ENCODE measurements around the gene B3GALT4.

DNA sequence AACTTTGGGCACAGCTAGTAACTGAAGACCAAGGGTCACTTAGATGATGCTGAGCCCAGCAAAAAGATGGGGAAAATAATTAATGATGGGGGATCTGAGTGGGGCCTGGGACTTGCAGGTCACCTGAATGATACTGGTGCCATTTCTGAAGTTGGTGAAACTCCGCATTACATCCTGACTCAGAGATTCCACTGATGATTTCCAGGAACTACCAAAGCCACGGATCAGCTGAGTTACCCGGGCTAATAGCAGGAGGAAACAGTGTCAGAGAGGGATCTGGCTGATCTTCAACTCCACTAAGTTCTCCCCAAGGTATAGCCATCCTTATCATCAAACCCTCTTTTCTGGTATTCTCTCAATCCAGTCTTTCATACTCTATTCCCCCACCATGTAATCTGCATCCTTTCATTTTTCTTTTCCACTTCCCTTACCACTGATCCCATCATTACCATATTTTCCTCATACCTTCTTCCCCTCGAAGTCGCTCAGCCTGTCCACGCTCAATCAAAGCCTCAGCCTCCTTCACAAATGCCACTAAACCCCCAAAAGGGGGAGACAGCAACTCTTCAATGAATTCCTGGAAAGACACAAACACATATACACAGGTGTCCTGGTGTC is 25.4 kb upstream of the B3GALT4 start:
- TF ChIP-seq CTCF (IDR thresholded peaks at IDR 0.05) = no peak
- no peak for TF ChIP-seq ZFX (IDR thresholded peaks at IDR 0.05; ENCODE audit: borderline replicate concordance)
